CD4-positive, alpha-beta T cell (primary cell): ENCODE data around the gene MTF2. TPM values are rescaled to one million over a fixed set of nuclear protein-coding genes. Genes with fewer than 3 reads are reported as not detected.

Source experiments
- ATAC-seq: fragments of 200-7000 bp; cut with Tn5 transposase; one replicate; pipeline ENCODE4 v1.10.0; 2022; ENCODE audit warnings: mild to moderate bottlenecking; ENCODE audit not compliant: poor library complexity
- CTCF ChIA-PET: fragments of 350-600 bp; sonication (Branson Sonifier 250); formaldehyde crosslinking; loops from one replicate; lab custom pipeline; 2021; ENCODE audit warnings: antibody characterized with exemption, inconsistent platforms; lab: Charles Lee
- POLR2A ChIA-PET: fragments of 350-600 bp; sonication (Branson Sonifier 250); formaldehyde crosslinking; loops from one replicate; lab custom pipeline; 2021; ENCODE audit warnings: antibody characterized with exemption, inconsistent platforms; lab: Charles Lee
- DNase-seq, 14 experiments: peaks; one replicate each; pipeline ENCODE4 v3.0.0-alpha.2; 2013 to 2020; ENCODE audit warnings: mixed read lengths in 2 of 14
- H3K27ac ChIP-seq, 2 donors: one replicate each; pipeline versions ENCODE4 v1.5.1 to v1.7.0; 2013; ENCODE audit warnings: low read length in 2 of 2, low read depth in 1 of 2, mild to moderate bottlenecking in 1 of 2
- H3K27me3 ChIP-seq, 2 experiments: 1 replicate in 1 of 2; 2 replicates in 1 of 2; pipeline versions ENCODE4 v1.6.1 to v1.7.0; 2013; ENCODE audit warnings: low read length in 2 of 2, control low read depth in 1 of 2, mild to moderate bottlenecking in 1 of 2, moderate library complexity in 1 of 2; ENCODE audit not compliant: insufficient read depth in 2 of 2, control insufficient read depth in 1 of 2
- H3K36me3 ChIP-seq: one replicate; pipeline ENCODE4 v1.6.1; 2013; ENCODE audit warnings: low read length, control low read depth; ENCODE audit not compliant: insufficient read depth
- H3K4me1 ChIP-seq: one replicate; pipeline ENCODE4 v1.6.1; 2013; ENCODE audit warnings: low read length, control low read depth; ENCODE audit not compliant: insufficient read depth
- H3K4me3 ChIP-seq: one replicate; pipeline ENCODE4 v1.5.1; 2013; ENCODE audit warnings: mild to moderate bottlenecking, low read length, moderate library complexity
- H3K9me3 ChIP-seq, 2 experiments: 1 replicate in 1 of 2; 2 replicates in 1 of 2; pipeline versions ENCODE4 v1.6.1 to v1.7.0; 2013; ENCODE audit warnings: low read length in 2 of 2, mild to moderate bottlenecking in 2 of 2, control low read depth in 1 of 2, moderate library complexity in 1 of 2; ENCODE audit not compliant: control insufficient read depth in 1 of 2, insufficient read depth in 1 of 2
- H3K27ac Mint-ChIP-seq: one replicate; pipeline ENCODE4 v1.8.0; 2020; ENCODE audit warnings: mixed read lengths
- H3K27me3 Mint-ChIP-seq: one replicate; pipeline ENCODE4 v1.8.0; 2021; ENCODE audit warnings: mixed read lengths
- H3K36me3 Mint-ChIP-seq: one replicate; pipeline ENCODE4 v1.8.0; 2021; ENCODE audit warnings: low read depth, mixed read lengths
- H3K4me1 Mint-ChIP-seq: one replicate; pipeline ENCODE4 v1.8.0; 2021; ENCODE audit warnings: low read depth, mixed read lengths
- H3K4me3 Mint-ChIP-seq: one replicate; pipeline ENCODE4 v1.8.0; 2020; ENCODE audit warnings: mild to moderate bottlenecking, mixed read lengths
- H3K9me3 Mint-ChIP-seq: one replicate; pipeline ENCODE4 v1.8.0; 2020; ENCODE audit warnings: mixed read lengths
- CTCF ChIP-seq: fragments of 200-600 bp; IDR thresholded peaks from one replicate; pipeline ENCODE4 v1.8.0; 2022; ENCODE audit warnings: antibody characterized with exemption, mild to moderate bottlenecking
- intact Hi-C, 2 experiments: fragments of 100-400 bp; cut with DNase I in 1 of 2; cut with micrococcal nuclease in 1 of 2; formaldehyde crosslinking; loops; one replicate each; pipeline versions ENCODE4 v1.15.1 to v1.9.0; 2023 to 2025; cut with DNase I, micrococcal nuclease
- total RNA-seq, 174 experiments: library from RNA in 2 of 174; stranded (reverse) in 2 of 174; gene quantifications; one replicate each; pipeline ENCODE4 v1.2.3 and lab custom pipeline; 2021 to 2026

The MTF2 gene
- total RNA-seq, 2 experiments from 2014 or later = 37.9 to 39.3 TPM

- H3K4me1 Mint-ChIP-seq = peaks cover 16% of the 10 kb centered on the region
- Histone ChIP-seq H3K9me3 (no peaks in the 10 kb centered on the region), H3K27me3 (no peaks in the 10 kb centered on the region), H3K4me3 (no peak overlapping the region), H3K4me1 (no peaks in the 10 kb centered on the region), H3K36me3 (peaks cover 58% of the 10 kb centered on the region), H3K27ac (no peak overlapping the region)
- H3K36me3 Mint-ChIP-seq = peaks cover 77% of the 10 kb centered on the region
- no peak for ATAC-seq
- TF ChIP-seq CTCF = no peak
- intact Hi-C loops = no loop called here
- no peaks in the 10 kb centered on the region for H3K9me3 Mint-ChIP-seq
- H3K27ac Mint-ChIP-seq = peak overlapping the region; percentile 22
- H3K4me3 Mint-ChIP-seq = no peak overlapping the region
- POLR2A ChIA-PET = interaction anchor here (0.9 kb wide), 1 partner anchor 11 kb away, joined by 4 read pairs; no protein-coding TSS in a partner anchor
- CTCF ChIA-PET = no interaction called here
- H3K27me3 Mint-ChIP-seq = no peaks in the 10 kb centered on the region
- no peak for DNase-seq
Observed at GRCh38 chr1:93151474-93151873, 72.4 kb downstream of the MTF2 start.

DNA sequence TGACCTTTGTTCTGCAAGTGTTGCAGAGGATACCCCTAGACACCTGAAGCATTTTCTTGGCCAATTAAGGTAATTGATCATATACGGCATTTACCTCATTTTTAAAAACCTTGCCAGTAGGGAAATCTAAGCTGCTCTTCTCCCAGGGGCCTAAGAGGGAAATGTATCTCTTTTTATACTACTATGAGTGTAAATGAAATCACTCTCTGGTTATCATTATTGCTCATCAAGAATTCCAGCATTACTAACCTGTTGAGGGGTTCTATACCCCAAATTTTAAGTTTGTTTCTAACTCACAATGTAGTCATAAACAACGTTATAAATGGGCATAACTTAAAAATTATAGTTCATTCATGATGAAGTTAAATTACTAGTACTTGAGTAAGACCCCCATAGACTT lies 73.8 kb downstream of the MTF2 start:
- peaks cover 80% of the 10 kb centered on the region for H3K36me3 Mint-ChIP-seq
- no peak for ATAC-seq
- no peak overlapping the region for H3K4me3 ChIP-seq
- no peak overlapping the region for H3K27ac ChIP-seq
- no peaks in the 10 kb centered on the region for H3K27me3 ChIP-seq
- ChIA-PET POLR2A (no interaction called here), CTCF (interaction anchor here (1.6 kb wide), 1 partner anchor 12 kb away, joined by 3 read pairs; no protein-coding TSS in a partner anchor)
- DNase-seq = no peak
- peaks cover 67% of the 10 kb centered on the region for H3K36me3 ChIP-seq
- H3K4me1 ChIP-seq = no peaks in the 10 kb centered on the region
- no peak for TF ChIP-seq CTCF
- H3K4me1 Mint-ChIP-seq = peaks cover 16% of the 10 kb centered on the region
- H3K27me3 Mint-ChIP-seq = no peaks in the 10 kb centered on the region
- no peak overlapping the region for H3K4me3 Mint-ChIP-seq
- intact Hi-C loops = no loop called here
- H3K9me3 Mint-ChIP-seq = no peaks in the 10 kb centered on the region
- no peak overlapping the region for H3K27ac Mint-ChIP-seq
- no peaks in the 10 kb centered on the region for H3K9me3 ChIP-seq

DNA sequence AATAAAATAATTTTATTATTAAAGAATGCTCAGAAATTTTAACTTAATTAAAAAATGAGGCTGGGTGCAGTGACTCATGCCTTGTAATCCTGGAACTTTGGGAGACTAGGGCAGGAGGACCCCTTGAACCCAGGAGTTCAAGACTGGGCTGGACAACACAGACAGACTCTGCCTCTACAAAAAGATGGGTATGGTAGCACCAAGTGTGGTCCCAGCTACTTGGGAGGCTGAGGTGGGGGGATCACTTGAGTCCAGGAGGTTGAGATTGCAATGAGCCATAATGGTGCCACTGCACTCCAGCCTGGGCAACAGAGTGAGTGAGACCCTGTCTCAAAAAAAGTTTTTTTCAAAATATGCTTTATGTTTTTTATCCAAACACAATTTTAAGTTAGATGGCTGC lies 75.8 kb downstream of the MTF2 start:
- POLR2A ChIA-PET = interaction anchor here (0.6 kb wide), 1 partner anchor 26 kb away, joined by 9 read pairs; no protein-coding TSS in a partner anchor
- H3K36me3 ChIP-seq = peaks cover 74% of the 10 kb centered on the region
- peak overlapping the region; percentile 74 for H3K27ac Mint-ChIP-seq

More for the DNA sequence above, 75.8 kb downstream of the MTF2 start:
- no peak overlapping the region for H3K4me3 ChIP-seq
- no peak for DNase-seq
- intact Hi-C loops = no loop called here
- H3K27me3 ChIP-seq = no peaks in the 10 kb centered on the region
- Mint-ChIP-seq H3K4me1 (peaks cover 16% of the 10 kb centered on the region), H3K9me3 (no peaks in the 10 kb centered on the region), H3K4me3 (no peak overlapping the region), H3K36me3 (peaks cover 82% of the 10 kb centered on the region), H3K27me3 (no peaks in the 10 kb centered on the region)
- no peak for TF ChIP-seq CTCF
- no peaks in the 10 kb centered on the region for H3K4me1 ChIP-seq
- no peak overlapping the region for H3K27ac ChIP-seq
- no peak for ATAC-seq
- CTCF ChIA-PET = no interaction called here
- no peaks in the 10 kb centered on the region for H3K9me3 ChIP-seq
